SK-N-SH (cell line): ENCODE data around the gene SSR4.

ENCODE experiments used
- CTCF ChIP-seq: fragments of 200-600 bp; sonication (generic); IDR thresholded peaks from 2 replicates; pipeline ENCODE4 v1.6.1; 2017; ENCODE audit warnings: antibody characterized with exemption, mild to moderate bottlenecking, moderate library complexity
- EZH2phosphoT487 ChIP-seq: fragments of 200-600 bp; sonication (generic); IDR thresholded peaks from 2 replicates; pipeline ENCODE4 v1.6.1; 2017; ENCODE audit warnings: low read depth, mixed run types, mild to moderate bottlenecking, antibody characterized with exemption, moderate library complexity, borderline replicate concordance
- GATA2 ChIP-seq: sonication (generic); formaldehyde crosslinking; IDR thresholded peaks from 2 replicates; pipeline ENCODE4 v1.5.0; 2020; ENCODE audit warnings: mild to moderate bottlenecking, missing genetic modification reagents
- JUND ChIP-seq: IDR thresholded peaks from 2 replicates; pipeline ENCODE4 v1.4.0; 2012
- PBX3 ChIP-seq: IDR thresholded peaks from 2 replicates; pipeline ENCODE4; 2012
- POLR2AphosphoS5 ChIP-seq: IDR thresholded peaks from 2 replicates; pipeline ENCODE4 v1.6.1; 2012; ENCODE audit warnings: low read depth, low read length
- RAD21 ChIP-seq: IDR thresholded peaks from 2 replicates; pipeline ENCODE4 v1.6.1; 2012; ENCODE audit warnings: mild to moderate bottlenecking, low read length
- RXRA ChIP-seq: IDR thresholded peaks from 2 replicates; pipeline ENCODE4 v1.4.0; 2012; ENCODE audit warnings: low read depth, mild to moderate bottlenecking, borderline replicate concordance
- USF2 ChIP-seq: fragments of 150-350 bp; IDR thresholded peaks from 2 replicates; pipeline ENCODE4 v1.6.1; 2017; ENCODE audit warnings: antibody characterized with exemption, low read length, low read depth, borderline replicate concordance

GRCh38 chrX:153778684-153779101, 15.8 kb upstream of the SSR4 start:
- no peak for TF ChIP-seq RXRA
- TF ChIP-seq PBX3, result no peak
- TF ChIP-seq POLR2AphosphoS5, result no peak
- TF ChIP-seq CTCF, result peak; percentile 22; the same call in 1 of the 2 replicates
- TF ChIP-seq EZH2phosphoT487, result no peak
- no peak for TF ChIP-seq JUND
- no peak for TF ChIP-seq GATA2 (CRISPR knock-in tag)
- no peak for TF ChIP-seq USF2
- TF ChIP-seq RAD21, result no peak
